Choroid plexus epithelial cell (primary cell): Measurements from ENCODE around the gene ADAMTS5.

Experiments used
- DNase-seq: peaks from one replicate; pipeline ENCODE4 v3.0.0-alpha.2; 2010; ENCODE audit warnings: low read depth
- H3K4me3 ChIP-seq: 2 replicates; pipeline ENCODE4 v1.5.1; 2011; ENCODE audit warnings: low read depth, mild to moderate bottlenecking, control low read depth, low read length, moderate library complexity
- TF ChIP-seq, protein P1 (sequence below): conservative IDR thresholded peaks from 2 replicates; pipeline ENCODE4 v1.5.1; 2011; ENCODE audit warnings: low read depth, mild to moderate bottlenecking, control low read depth, inconsistent platforms, low read length, moderate library complexity

Gene ADAMTS5

DNA sequence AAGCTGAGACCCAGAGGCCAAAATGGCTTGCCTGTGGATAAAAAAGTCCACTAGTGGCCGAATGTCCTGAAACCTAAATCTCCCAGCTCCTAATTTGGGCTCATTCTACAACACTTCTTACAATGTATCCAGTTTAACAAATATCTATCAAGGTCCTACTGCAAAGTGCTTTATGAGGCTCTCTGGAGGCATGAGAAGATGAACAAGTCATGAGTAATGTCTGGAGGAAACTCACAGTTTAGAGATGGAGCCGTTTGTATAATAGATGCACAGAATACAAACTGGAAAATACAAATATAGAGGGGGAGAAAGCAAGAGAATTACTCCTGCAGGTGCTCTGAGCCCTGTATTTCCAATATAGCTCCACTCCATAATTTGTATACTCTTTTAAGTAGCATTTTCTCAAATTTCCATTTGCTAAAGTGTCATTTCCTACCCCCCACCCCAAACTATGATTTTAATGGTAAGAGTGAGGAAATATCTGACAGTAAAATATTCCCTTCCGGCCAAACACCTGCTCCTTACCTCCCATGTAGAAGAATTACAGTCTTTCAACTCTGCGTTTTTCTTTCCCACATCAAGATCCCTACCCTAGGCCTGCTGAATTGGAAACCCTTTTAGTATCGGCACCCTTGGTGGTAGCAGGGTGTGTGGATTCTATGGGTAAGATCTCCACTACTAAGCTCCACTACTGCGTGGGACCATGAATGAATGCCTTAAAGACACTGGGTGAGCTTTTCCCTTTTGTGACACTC, 3.3 kb upstream of the ADAMTS5 start:
- H3K4me3 ChIP-seq: no peak overlapping the region
- TF ChIP-seq, protein P1, sequence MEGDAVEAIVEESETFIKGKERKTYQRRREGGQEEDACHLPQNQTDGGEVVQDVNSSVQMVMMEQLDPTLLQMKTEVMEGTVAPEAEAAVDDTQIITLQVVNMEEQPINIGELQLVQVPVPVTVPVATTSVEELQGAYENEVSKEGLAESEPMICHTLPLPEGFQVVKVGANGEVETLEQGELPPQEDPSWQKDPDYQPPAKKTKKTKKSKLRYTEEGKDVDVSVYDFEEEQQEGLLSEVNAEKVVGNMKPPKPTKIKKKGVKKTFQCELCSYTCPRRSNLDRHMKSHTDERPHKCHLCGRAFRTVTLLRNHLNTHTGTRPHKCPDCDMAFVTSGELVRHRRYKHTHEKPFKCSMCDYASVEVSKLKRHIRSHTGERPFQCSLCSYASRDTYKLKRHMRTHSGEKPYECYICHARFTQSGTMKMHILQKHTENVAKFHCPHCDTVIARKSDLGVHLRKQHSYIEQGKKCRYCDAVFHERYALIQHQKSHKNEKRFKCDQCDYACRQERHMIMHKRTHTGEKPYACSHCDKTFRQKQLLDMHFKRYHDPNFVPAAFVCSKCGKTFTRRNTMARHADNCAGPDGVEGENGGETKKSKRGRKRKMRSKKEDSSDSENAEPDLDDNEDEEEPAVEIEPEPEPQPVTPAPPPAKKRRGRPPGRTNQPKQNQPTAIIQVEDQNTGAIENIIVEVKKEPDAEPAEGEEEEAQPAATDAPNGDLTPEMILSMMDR: no peak
- DNase-seq: no peak

DNA sequence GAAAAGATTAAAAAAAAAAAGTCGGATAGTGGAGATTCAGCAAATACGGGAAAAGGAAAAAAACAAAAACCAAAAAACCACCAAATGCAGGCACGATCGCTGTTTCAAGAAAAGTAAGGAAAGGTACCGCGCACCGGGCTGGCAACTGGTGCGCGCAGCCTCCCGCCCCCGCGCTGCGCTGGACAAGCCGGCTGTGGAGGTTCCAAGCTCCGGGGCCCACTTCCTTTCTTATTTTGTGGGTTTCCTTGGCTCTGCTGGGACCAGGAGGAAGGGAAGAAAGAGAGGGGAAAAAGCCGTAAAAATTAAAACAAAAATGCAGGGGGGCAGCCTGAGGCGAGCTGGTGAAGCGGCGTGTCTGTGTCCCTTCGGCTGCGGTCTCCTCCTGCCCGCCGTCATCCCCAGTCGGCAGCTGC, 233 bp downstream of the ADAMTS5 start:
- TF ChIP-seq, protein P1: no peak
- DNase-seq: peak; percentile 42
- peak overlapping the region; percentile 63 for H3K4me3 ChIP-seq

DNA sequence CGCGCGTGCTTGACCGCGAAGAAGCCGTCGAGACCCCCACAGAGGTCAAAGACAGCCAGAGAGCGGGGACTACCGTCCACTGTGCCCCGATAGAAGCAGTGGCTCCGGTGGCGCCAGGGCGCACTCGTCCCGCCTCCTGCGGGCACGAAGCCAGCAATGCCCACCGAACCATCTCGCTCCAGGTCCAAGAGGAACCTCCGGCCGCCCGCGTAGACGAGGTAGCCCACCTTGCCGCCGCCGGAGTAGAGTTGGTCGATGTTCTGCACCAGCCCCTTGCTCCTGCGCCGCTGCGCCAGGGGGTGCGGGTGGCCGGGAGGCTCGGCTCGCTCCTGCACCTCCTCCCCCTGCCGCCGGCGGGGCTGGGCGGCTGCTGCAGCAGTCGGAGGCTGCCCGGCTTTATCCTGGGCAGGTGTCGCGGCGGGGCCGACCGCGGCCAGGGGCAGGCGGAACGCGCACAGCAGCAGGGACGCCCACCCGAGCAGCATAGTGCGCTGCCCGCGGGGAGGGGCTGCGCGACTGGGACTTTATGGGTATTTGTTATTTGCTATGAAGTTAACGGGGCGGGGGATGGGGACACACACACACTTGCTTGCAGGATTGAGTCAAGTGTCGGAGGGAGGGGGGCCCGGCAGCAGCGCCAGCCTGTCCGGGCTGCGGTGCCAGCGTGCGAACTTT, 844 bp downstream of the ADAMTS5 start:
- TF ChIP-seq, protein P1: no peak
- DNase-seq: no peak
- peak overlapping the region; percentile 63 for H3K4me3 ChIP-seq

DNA sequence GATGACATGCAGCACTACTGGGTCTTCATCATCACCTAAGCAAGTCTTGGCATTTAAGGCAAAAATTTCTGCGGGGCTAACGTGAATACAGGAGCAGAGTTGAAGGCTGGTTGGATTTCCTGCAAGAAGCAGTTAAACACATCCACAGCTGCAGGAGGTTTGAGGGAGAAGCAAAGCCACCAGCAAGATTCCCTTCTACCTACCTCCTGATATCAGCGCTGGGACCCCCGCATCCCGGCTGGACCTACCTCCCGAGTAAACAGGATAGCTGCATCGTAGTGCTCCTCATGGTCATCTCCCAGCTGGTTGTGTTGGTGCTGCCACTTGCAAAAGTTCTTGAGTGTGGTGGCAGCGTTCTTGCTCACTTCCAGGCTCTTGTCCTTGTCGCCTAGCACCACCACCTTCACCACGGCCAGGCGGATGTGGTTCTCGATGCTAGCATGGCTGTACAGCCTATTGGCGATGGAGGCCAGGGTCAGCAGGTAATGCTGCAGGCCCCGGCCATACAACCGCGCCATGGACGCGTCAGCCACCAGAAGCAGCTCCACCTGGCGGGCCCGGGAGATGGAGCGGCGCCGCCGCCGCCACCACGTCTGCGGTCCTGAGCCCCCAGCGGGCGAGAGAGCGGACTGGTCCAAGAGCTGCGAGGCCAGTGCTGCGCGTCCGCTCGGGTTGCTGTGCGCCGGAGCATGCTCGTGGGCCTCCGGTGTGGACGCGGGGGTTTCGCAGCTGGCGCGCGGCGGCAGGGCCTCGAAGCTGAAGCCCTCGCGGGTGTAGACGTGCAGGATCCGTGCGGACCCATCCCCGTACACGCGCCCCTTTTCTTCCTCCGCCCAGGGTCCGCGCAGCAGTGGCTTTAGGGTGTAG, 1.6 kb downstream of the ADAMTS5 start:
- peak; percentile 34 for DNase-seq
- H3K4me3 ChIP-seq: peak overlapping the region; percentile 63
- TF ChIP-seq, protein P1: peak; percentile 45

DNA sequence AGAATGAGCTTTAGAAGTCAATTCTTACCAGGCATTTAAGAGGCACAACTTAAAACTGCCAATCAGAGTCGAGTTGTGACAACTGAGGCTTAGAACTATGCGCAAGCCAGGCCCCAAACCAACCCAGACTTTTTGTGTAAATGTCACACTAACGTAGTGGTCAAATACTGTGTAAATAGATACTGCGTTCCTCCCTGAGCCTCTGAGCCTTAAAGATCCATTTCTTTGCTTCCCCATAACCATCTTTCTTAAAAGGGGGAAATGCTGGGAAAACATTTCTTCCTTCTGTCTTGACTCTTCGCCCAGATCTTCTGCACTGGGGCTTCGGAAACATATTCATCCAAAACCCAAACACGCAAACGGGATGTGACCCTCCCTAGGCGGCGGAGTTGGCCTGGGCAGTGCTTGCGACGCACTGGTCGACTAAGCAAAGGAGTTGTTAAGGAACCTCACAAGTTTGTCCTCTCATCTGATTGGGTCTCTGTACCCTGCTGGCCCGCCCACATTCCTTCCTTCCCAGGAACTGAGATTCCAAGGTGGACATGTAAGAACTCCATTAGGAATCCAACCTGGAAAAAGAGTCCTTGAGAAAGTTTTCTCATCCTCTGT, 2.6 kb downstream of the ADAMTS5 start:
- H3K4me3 ChIP-seq: no peak overlapping the region
- TF ChIP-seq, protein P1: no peak
- DNase-seq: no peak

DNA sequence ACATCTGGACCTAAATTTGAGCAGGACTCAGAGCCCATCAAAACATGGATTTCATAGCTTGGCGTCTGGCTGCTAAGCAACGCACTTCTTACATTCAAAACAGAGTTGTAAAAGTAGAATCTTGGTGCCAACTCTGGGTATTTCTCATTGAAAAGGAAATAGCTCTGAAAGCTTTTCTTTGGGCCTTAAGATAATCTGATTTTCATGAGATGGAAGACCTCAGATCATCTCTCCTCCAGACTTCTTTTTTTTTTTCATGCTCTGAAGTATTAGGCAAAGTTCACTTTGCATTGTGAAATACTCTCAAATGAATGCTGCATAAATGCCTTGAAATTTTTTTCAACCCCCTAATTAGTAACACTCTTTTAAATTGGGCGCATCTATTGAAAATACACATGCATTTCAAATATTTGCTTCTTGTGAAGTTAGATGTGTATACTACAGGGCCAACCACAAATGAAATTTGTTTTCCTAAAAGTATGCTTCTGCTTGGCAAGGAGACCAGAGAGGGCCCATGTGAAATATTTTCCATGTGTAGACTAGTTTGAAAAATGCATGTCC, 4.2 kb downstream of the ADAMTS5 start:
- DNase-seq: no peak
- no peak overlapping the region for H3K4me3 ChIP-seq
- TF ChIP-seq, protein P1: no peak
